ENCODE results near the gene LRIG1.

DNA sequence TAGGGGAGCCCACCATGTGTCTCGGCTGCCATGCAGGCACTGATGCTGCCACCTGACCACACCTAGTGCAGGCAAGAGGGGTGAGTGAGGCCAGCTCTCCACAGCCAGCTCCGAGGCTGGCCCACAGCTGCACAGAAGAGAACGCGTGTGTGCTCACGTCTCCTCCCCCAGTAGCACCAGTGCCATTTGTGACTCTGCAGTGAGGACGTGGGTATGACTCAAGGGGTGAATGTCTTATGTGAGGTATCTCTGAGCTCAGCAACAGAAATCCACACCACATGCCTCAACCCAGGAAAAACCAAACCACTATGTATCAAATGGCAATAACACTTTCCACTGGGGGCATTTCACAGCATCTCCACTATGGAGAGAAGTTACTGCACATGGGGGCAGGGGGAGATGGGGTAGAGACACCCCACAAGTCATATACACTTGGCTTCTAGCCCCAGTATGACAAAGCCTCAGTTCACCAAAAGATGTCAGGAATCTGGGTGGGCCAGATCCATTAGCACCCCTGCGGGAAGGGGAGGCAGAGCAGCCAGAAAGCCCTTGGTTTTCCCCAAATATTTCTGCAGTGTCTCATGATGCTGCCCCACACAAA, 87.6 kb downstream of the LRIG1 start:
- TF ChIP-seq POLR2AphosphoS5 (IDR thresholded peaks at IDR 0.05; ENCODE audit: low read depth, low read length) (no peak), TAF1 (IDR thresholded peaks at IDR 0.05; ENCODE audit: borderline replicate concordance, insufficient read depth, low read length) (no peak), SIN3A (IDR thresholded peaks at IDR 0.05; ENCODE audit: borderline replicate concordance, insufficient read depth, low read length) (no peak), FOXP2 (optimal IDR thresholded peaks at IDR 0.05; ENCODE audit: borderline replicate concordance, extremely low read depth, extremely low read length, insufficient read depth) (no peak)
- TF ChIP-seq, protein P1, sequence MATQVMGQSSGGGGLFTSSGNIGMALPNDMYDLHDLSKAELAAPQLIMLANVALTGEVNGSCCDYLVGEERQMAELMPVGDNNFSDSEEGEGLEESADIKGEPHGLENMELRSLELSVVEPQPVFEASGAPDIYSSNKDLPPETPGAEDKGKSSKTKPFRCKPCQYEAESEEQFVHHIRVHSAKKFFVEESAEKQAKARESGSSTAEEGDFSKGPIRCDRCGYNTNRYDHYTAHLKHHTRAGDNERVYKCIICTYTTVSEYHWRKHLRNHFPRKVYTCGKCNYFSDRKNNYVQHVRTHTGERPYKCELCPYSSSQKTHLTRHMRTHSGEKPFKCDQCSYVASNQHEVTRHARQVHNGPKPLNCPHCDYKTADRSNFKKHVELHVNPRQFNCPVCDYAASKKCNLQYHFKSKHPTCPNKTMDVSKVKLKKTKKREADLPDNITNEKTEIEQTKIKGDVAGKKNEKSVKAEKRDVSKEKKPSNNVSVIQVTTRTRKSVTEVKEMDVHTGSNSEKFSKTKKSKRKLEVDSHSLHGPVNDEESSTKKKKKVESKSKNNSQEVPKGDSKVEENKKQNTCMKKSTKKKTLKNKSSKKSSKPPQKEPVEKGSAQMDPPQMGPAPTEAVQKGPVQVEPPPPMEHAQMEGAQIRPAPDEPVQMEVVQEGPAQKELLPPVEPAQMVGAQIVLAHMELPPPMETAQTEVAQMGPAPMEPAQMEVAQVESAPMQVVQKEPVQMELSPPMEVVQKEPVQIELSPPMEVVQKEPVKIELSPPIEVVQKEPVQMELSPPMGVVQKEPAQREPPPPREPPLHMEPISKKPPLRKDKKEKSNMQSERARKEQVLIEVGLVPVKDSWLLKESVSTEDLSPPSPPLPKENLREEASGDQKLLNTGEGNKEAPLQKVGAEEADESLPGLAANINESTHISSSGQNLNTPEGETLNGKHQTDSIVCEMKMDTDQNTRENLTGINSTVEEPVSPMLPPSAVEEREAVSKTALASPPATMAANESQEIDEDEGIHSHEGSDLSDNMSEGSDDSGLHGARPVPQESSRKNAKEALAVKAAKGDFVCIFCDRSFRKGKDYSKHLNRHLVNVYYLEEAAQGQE (IDR thresholded peaks at IDR 0.05; ENCODE audit: insufficient read depth in 1 of 2, low read depth in 2 of 2, low read length in 2 of 2): no peak

All from PFSK-1 (cell line).